GM21576 (cell line): Measurements from ENCODE around the gene CTU2.
A peak's percentile ranks its signal among the peaks of the same experiment; 100 is the strongest.

ENCODE experiments used
- ATAC-seq: cut with Tn5 transposase; IDR thresholded peaks from one replicate; pipeline ENCODE4 v1.9.1; 2021; ENCODE audit warnings: mild to moderate bottlenecking, moderate library complexity; ENCODE audit not compliant: unreplicated experiment

The CTU2 gene

GRCh38 chr16:88726981-88727380, 20.7 kb downstream of the CTU2 start:
- no peak for ATAC-seq

DNA sequence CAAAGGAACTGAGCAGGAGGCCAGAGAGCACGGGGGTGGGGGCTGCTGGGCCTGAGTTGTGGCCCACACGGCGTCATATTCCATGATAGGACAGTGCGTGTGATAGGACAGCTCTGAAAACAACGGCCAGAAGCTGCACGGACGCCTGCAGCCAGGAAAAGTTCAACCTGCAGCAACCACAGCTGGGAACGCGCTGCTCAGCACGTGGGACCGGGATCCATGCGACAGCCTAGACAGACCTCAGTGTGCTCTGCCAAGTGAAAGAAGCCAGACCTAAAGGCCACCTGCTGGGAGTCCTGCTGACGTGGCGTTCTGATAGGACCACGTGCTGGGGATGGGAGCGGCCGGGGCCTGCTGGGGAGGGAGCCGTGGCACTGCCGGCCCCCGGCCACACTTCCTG, 21.6 kb downstream of the CTU2 start:
- no peak for ATAC-seq

DNA sequence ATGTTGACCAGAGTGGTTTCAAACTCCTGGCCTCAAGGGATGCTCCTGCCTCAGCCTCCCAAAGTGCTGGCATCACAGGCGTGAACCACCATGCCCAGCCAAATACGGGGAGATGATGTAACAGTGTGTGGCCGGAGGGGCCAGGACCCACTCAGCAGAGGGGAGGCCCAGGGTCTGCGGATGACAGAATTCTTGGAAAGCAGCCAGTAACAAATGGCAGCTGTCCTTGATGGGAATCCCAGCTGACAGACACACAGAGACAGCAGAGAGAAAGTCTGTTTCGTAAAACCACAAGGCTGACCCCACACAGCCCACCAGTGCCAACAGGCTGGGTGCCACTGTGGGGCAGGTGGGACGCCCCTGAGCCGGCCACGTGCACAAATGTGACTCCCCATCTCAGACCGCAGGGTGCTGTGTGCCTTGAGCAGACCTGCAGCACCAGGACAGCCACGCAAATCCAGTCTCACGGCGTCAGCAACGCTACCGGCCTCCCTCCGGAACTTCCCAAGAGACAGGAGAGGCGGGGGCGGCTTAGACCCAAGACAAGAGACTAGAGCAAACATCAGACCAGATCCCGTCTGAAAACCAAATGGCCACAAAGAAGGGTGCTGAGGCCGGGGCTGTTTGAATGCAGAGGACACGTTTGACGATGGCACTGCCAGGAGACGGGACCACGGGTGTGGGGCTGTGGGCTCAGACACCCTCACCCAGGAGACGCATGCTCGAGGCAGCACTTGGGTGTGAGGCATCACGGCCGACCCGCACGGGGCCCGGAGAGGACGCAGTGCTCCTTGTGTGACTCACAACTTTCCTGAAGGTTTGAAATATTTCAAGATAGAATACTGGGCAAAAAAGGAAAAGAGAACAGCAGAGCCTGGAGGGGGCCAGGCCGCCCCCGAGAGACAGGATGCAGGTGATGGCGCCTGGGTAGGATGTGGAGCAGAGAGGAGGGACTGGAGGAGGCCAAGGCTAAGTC, 24.6 kb downstream of the CTU2 start:
- ATAC-seq, result no peak

DNA sequence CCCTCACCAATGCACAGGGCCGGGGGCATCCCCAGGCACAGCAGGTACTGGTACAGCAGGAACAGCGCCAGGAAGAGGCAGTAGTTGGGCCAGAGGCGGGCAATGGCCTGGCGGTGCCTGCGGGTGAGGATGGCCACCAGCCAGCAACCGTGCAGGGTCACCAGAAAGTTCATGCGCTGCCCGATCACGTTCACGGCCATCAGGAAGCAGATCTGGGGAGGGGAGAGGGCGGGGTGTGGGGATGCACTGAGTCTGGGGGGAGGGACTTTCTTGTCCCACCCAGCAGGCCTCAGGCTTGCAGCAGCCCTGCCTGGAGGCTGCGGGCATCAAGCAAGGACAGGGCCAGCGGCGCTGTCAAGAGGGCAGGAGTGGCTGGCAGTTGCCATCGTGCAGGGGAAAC, 25.4 kb downstream of the CTU2 start:
- no peak for ATAC-seq

DNA sequence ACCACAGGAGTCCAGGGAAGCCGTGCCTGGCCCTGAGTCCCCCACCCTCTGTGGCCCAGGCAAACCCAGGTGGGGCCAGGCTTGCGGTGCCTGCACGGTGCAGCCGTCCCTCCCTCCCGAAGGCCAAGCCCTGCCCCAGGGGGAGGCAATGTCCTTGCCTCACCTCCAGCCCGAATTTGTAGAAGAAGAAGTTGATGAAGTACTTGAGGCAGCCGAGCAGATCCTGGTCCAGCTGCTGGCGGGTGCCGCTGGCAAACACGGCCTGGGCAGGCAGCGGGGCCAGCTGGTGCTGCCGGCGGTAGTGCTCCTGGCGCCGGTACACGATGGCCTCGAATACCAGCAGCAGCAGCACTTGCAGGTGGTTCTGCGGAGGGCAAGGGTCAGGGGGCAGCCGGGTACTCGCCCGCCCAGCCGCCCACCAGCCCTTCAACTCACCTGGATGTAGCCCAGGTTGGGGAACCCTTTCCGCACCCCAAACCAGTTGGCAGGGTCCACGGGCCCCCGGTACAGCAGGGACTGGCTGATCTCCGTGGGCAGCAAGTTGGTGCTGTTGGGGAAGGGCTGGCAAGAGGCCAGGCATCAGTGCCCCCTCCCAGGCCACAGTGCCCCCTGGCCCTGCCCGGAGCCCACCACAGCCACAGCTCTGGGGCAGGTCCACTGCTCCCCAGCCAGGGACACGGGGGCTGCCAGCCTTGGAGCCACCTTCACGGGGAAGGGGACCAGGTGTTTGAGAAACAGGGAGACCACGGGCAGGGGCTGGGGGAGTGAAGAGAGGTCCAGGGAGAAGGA, 26.1 kb downstream of the CTU2 start:
- no peak for ATAC-seq

DNA sequence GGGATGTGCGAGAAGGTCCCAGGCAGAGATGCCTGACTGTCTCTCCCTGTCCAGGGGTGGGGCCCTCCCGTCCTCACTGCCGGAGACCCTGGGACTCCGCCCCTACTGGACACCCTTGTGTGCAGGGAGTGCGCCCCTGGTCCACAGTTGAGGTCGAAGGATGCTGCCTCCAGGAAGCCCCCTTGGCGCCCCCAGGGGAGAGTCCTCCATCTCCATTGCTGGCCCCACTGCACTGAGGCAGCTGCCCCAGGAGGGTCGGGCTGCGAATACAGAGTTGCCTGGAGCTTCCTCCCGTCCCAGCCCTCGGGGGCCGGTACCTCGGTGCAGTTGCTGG, 26.6 kb downstream of the CTU2 start:
- no peak for ATAC-seq

GRCh38 chr16:88733630-88734360, 27.5 kb downstream of the CTU2 start:
- no peak for ATAC-seq

GRCh38 chr16:88734361-88734728, 28.0 kb downstream of the CTU2 start:
- ATAC-seq, result no peak

- no peak for ATAC-seq
Measured at GRCh38 chr16:88735121-88735520, 28.8 kb downstream of the CTU2 start.

GRCh38 chr16:88735616-88736015, 29.3 kb downstream of the CTU2 start:
- ATAC-seq, result no peak

DNA sequence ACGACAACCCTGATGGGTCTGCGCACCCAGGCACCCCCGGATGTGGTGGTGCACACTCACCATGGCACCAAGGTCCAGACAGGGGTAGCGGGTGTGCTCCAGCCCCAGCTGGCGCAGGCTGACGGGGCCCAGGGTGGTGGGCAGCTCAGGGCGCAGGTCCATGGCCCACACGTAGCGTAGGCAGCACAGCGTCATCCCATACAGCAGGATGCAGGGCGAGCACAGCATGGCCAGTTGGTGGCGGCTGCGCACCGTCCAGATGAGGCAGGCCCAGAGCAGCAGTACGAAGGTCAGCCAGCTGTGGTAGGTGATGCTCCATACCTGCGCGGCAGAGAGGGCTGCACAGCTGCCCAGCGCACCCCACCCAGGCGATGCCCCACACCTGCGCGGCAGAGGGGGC, 29.8 kb downstream of the CTU2 start:
- ATAC-seq, result no peak

DNA sequence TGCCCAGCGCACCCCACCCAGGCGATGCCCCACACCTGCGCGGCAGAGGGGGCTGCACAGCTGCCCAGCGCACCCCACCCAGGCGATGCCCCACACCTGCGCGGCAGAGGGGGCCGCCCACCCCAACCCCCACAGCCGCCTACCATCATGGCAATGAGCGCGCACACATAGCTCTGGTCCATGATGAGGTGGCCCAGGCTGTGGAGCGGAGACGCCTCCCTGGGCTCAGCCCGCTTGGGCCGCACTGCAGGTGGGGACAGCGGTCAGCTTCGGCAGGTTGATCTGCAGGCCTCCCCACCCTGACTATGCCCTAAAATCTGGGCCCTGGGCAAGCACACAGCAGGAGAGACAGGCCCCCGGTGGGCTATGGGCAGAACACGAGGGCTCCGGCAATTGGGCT, 30.2 kb downstream of the CTU2 start:
- no peak for ATAC-seq

- ATAC-seq, result peak; percentile 60
Measured at GRCh38 chr16:88737298-88738150, 31.2 kb downstream of the CTU2 start.

DNA sequence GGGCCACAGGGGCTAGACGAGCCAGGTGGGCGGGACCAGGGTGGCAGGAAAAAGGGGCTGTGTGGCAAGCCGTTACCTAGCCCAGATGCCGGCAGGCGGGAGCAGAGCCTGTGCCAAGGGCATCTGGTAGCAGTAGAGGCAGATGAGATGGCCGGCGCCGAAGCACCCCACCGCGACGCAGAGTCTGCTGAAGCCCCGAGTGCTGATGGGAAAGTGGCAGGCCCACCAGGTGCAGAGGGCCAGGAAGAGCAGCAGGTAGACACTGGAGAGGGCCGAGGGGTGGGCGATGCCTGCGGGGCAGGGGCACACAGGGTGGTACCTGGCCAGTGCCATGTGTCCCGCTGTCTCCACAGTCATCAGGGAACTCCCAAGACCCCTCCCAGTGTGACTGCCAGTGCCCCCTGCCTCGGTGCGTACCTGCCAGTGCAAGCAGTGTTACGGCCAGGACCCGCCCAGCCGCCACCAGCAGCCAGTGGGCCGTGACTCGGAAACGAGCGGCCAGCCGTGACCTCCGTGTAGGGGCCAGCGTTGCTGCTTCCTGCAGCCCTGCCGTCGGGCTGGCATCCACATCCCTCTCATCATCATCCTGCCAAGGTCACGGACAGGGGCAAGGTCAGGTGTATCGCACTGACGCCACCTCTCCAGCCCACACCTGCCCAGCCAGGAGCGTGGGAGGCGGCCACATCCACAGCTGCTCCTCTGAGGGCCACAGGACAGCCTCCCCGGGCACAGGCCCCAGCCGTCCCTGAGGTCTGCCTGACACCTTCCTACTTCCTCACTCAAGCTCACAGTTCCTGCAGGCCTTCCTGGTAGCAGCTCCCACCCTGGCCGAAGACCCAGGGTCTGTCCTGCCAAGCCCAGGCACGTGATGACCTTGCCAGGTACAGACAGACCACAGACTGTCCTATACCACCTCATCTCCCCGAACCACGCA, 32.1 kb downstream of the CTU2 start:
- ATAC-seq, result no peak

- ATAC-seq, result no peak
Measured at GRCh38 chr16:88739139-88739976, 33.1 kb downstream of the CTU2 start.

GRCh38 chr16:88739977-88740726, 33.8 kb downstream of the CTU2 start:
- ATAC-seq, result no peak

GRCh38 chr16:88740727-88741055, 34.4 kb downstream of the CTU2 start:
- ATAC-seq, result no peak

- ATAC-seq, result no peak
Measured at GRCh38 chr16:88741368-88741767, 35.1 kb downstream of the CTU2 start.
